ENCODE results near the gene RSRC1. TPM values are rescaled to one million over a fixed set of nuclear protein-coding genes. Genes with fewer than 3 reads are reported as not detected.

RSRC1 gene
- total and polyA plus RNA-seq, 2 donors (not counting 1 experiment from before 2014, with no cell fraction given): 4.5 to 54.6 TPM

- Histone ChIP-seq H3K9ac (ENCODE audit: low read length) (no peak overlapping the region), H2AFZ (ENCODE audit: insufficient read depth, low read depth, low read length, poor library complexity, severe bottlenecking) (no peak overlapping the region), H3K4me3 (ENCODE audit: control extremely low read depth in 1 of 5, extremely low read depth in 1 of 5, insufficient read depth in 1 of 5, low read depth in 2 of 5, low read length in 4 of 5) (no peak overlapping the region), H3K4me2 (replicated peaks; ENCODE audit: low read depth, low read length, poor library complexity, severe bottlenecking) (no peak overlapping the region), H3K9me3 (ENCODE audit: control extremely low read depth in 1 of 3, control insufficient read depth in 2 of 3, insufficient read depth in 1 of 3, low read length in 2 of 3) (peaks cover 0 to 1% (median 0%) of the 10 kb centered on the region in 3 donors), H3K27me3 (replicated peaks in 1 of 4; ENCODE audit: control extremely low read depth in 1 of 4, control insufficient read depth in 3 of 4, insufficient read depth in 4 of 4, low read length in 3 of 4) (no peaks in the 10 kb centered on the region), H3K27ac (ENCODE audit: low read length in 2 of 2) (no peak overlapping the region), H3K79me2 (ENCODE audit: control insufficient read depth, insufficient read depth, low read length) (no peaks in the 10 kb centered on the region), H3K36me3 (replicated peaks in 1 of 2; ENCODE audit: control extremely low read depth in 1 of 2, control insufficient read depth in 1 of 2, extremely low read depth in 1 of 2, insufficient read depth in 2 of 2, low read length in 1 of 2) (no peaks in the 10 kb centered on the region), H3K4me1 (ENCODE audit: control insufficient read depth in 2 of 2, insufficient read depth in 2 of 2, low read length in 2 of 2) (no peaks in the 10 kb centered on the region), H4K20me1 (ENCODE audit: control insufficient read depth, insufficient read depth, low read length, poor library complexity, severe bottlenecking) (no peaks in the 10 kb centered on the region)
- no CpG with 5 or more reads among the region's 1 CpG for WGBS (ENCODE audit: insufficient coverage)
- ChIA-PET POLR2A (no interaction called here), CTCF (no interaction called here)
- intact Hi-C loops (cut with micrococcal nuclease): no loop called here
- Mint-ChIP-seq H3K27ac (no peak overlapping the region), H3K4me1 (no peaks in the 10 kb centered on the region), H3K27me3 (no peaks in the 10 kb centered on the region), H3K9me3 (ENCODE audit: insufficient read depth) (no peaks in the 10 kb centered on the region), H3K4me3 (no peak overlapping the region)
- TF ChIP-seq, protein P1, sequence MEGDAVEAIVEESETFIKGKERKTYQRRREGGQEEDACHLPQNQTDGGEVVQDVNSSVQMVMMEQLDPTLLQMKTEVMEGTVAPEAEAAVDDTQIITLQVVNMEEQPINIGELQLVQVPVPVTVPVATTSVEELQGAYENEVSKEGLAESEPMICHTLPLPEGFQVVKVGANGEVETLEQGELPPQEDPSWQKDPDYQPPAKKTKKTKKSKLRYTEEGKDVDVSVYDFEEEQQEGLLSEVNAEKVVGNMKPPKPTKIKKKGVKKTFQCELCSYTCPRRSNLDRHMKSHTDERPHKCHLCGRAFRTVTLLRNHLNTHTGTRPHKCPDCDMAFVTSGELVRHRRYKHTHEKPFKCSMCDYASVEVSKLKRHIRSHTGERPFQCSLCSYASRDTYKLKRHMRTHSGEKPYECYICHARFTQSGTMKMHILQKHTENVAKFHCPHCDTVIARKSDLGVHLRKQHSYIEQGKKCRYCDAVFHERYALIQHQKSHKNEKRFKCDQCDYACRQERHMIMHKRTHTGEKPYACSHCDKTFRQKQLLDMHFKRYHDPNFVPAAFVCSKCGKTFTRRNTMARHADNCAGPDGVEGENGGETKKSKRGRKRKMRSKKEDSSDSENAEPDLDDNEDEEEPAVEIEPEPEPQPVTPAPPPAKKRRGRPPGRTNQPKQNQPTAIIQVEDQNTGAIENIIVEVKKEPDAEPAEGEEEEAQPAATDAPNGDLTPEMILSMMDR (IDR thresholded peaks at IDR 0.05): no peak
- no peak for TF ChIP-seq EZH2 (IDR thresholded peaks at IDR 0.05; ENCODE audit: borderline replicate concordance, insufficient read depth, low read depth, low read length, poor library complexity, severe bottlenecking)
- ATAC-seq (ENCODE audit: low read depth) (no peak), DNase-seq (no peak)
Observed at GRCh38 chr3:158233791-158234190, 123.9 kb downstream of the RSRC1 start.

DNA sequence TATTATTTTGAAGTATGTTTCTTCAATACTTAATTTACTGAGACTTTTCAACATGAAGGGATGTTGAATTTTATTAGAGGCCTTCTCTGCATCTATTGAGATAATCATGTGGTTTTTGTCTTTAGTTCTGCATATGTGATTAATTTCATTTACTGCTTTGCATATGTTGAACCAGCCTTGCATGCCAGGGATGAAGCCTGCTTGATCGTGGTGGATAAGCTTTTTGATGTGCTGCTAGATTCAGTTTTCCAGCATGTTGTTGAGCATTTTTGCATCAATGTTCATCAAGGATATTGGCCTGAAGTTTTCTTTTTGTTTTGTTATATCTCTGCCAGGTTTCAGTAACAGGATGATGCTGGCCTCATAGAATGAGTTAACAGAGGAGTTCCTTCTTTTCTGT is 134.4 kb downstream of the RSRC1 start:
- Histone ChIP-seq H2AFZ (ENCODE audit: insufficient read depth, low read depth, low read length, poor library complexity, severe bottlenecking) (no peak overlapping the region), H3K27ac (ENCODE audit: low read length in 2 of 2) (no peak overlapping the region), H3K27me3 (replicated peaks in 1 of 4; ENCODE audit: control extremely low read depth in 1 of 4, control insufficient read depth in 3 of 4, insufficient read depth in 4 of 4, low read length in 3 of 4) (no peaks in the 10 kb centered on the region), H3K79me2 (ENCODE audit: control insufficient read depth, insufficient read depth, low read length) (no peaks in the 10 kb centered on the region), H3K4me1 (ENCODE audit: control insufficient read depth in 2 of 2, insufficient read depth in 2 of 2, low read length in 2 of 2) (no peaks in the 10 kb centered on the region), H3K4me2 (replicated peaks; ENCODE audit: low read depth, low read length, poor library complexity, severe bottlenecking) (no peak overlapping the region), H4K20me1 (ENCODE audit: control insufficient read depth, insufficient read depth, low read length, poor library complexity, severe bottlenecking) (no peaks in the 10 kb centered on the region), H3K36me3 (replicated peaks in 1 of 2; ENCODE audit: control extremely low read depth in 1 of 2, control insufficient read depth in 1 of 2, extremely low read depth in 1 of 2, insufficient read depth in 2 of 2, low read length in 1 of 2) (no peaks in the 10 kb centered on the region), H3K4me3 (ENCODE audit: control extremely low read depth in 1 of 5, extremely low read depth in 1 of 5, insufficient read depth in 1 of 5, low read depth in 2 of 5, low read length in 4 of 5) (no peak overlapping the region), H3K9me3 (ENCODE audit: control extremely low read depth in 1 of 3, control insufficient read depth in 2 of 3, insufficient read depth in 1 of 3, low read length in 2 of 3) (peaks cover 1 to 9% (median 2%) of the 10 kb centered on the region in 3 donors), H3K9ac (ENCODE audit: low read length) (no peak overlapping the region)
- CTCF ChIA-PET: no interaction called here
- intact Hi-C loops (cut with micrococcal nuclease): no loop called here
- ATAC-seq (ENCODE audit: low read depth) (no peak), DNase-seq (no peak)
- Mint-ChIP-seq H3K27ac (no peak overlapping the region), H3K9me3 (ENCODE audit: insufficient read depth) (peaks cover 9% of the 10 kb centered on the region), H3K4me1 (peaks cover 13% of the 10 kb centered on the region), H3K27me3 (no peaks in the 10 kb centered on the region), H3K4me3 (no peak overlapping the region)
- WGBS (ENCODE audit: insufficient coverage): 100% methylated on average over 1 of the region's 1 CpG
- POLR2A ChIA-PET: no interaction called here
- TF ChIP-seq, protein P1 (IDR thresholded peaks at IDR 0.05): no peak
- no peak for TF ChIP-seq EZH2 (IDR thresholded peaks at IDR 0.05; ENCODE audit: borderline replicate concordance, insufficient read depth, low read depth, low read length, poor library complexity, severe bottlenecking)
